Activated CD8-positive, alpha-beta memory T cell treated with anti-CD3 and anti-CD28 coated beads, Interleukin-2, amount 50 U/mL, for 24 hours (primary cell): ENCODE measurements around the gene PHYHD1.

ENCODE experiments used
- DNase-seq: peaks from one replicate; pipeline ENCODE4 v3.0.0-alpha.2; 2020; ENCODE audit errors: extremely low read depth

Gene PHYHD1

GRCh38 chr9:128969491-128969890, 48.7 kb downstream of the PHYHD1 start:
- DNase-seq = no peak

DNA sequence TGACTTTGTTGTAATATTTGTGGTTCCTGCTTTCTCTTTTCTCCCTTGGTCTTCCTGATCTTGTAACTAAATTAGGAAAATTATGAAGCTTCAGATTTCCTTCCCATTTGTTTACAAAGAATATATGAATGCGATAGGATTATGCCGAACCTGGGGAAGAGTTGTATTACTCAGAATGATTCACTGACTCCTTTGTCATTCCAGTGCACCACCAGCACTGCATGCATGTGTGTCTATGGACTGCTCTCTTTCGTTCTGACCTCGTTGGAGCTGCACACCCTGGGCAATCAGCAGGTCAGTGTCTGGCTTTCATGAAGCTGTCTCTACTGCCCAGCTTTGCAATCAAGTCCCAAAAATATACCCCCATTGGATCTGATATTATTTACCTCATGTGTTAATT, 52.2 kb downstream of the PHYHD1 start:
- no peak for DNase-seq

- no peak for DNase-seq
Observed at GRCh38 chr9:128979111-128979510, 58.3 kb downstream of the PHYHD1 start.

DNA sequence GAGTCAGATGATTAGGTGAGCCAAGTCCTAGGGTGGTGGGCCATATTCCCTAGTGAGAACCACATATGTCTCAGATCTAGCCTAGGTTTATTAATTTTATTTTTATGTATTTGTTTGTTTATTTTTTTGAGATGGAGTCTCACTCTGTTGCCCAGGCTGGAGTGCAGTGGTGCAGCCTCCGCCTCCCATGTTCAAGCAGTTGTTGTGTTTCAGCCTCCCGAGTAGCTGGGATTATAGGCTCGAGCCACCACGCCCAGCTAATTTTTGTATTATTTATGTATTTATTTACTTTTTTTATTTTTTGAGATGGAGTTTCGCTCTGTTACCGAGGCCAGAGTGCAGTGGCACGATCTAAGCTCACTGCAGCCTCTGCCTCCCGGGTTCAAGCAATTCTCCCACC, 62.8 kb downstream of the PHYHD1 start:
- DNase-seq = no peak

DNA sequence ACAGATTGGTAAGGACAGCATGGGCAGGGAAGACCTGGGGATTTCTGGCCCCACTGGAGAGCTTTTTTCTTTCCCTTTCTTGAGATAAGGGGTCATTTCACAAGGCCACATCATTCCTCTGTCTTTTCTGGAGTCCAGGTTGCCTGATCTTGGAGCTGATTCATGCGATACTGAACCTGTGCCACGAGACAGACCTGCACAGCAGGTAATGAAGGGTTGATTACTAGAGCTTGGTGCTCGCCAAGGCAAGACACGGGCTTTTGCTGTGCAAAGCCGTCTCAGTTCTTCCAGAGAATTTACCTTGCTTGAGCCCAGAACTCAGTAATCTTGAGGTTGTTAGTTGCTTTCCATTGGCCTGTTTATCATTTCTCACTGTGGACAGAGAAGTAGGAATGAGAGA, 65.9 kb downstream of the PHYHD1 start:
- DNase-seq = no peak

GRCh38 chr9:128987805-128988204, 67.0 kb downstream of the PHYHD1 start:
- no peak for DNase-seq
